Stomach (tissue), 4 donors: ENCODE data around the gene MEFV.

Experiments
- POLR2A ChIP-seq, 4 donors: fragments of 450-650 bp; IDR thresholded peaks; one replicate each; pipeline ENCODE4 v1.6.1; 2016; ENCODE audit warnings: antibody characterized with exemption in 4 of 4, control low read depth in 2 of 4, mild to moderate bottlenecking in 1 of 4, moderate library complexity in 1 of 4
- POLR2AphosphoS5 ChIP-seq, 3 donors: sonication (generic); formaldehyde crosslinking; IDR thresholded peaks; one replicate each; pipeline ENCODE4 v1.6.1; 2016; ENCODE audit warnings: antibody characterized with exemption in 3 of 3
- TF ChIP-seq, protein P1 (sequence below), 7 experiments: fragments of 450-650 bp in 4 of 7; fragments of 200-600 bp in 3 of 7; sonication (generic) in 3 of 7; IDR thresholded peaks; one replicate each; pipeline ENCODE4 v1.5.1; 2016 to 2019; ENCODE audit warnings: antibody characterized with exemption in 7 of 7, control low read depth in 2 of 7, mild to moderate bottlenecking in 1 of 7

DNA sequence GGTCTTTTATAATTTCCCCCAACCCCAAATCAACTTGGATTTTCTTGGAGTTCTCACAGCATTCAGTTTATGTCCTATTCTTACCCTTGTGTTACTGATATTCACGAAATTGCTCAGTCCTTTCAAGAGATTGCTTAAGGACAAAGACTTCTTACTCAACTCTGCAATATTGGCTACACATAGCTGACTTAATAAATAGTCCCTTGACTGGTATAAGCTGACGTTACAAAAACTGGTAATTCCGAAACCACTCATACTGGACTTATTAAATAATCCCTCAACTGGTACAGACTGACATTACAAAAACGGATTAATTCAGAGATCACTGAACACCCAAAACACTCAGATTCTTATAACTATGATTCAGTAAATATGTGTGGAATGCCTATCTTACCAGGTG, 47.9 kb upstream of the MEFV start:
- TF ChIP-seq POLR2AphosphoS5 (IDR thresholded peaks at IDR 0.05) (no peak), POLR2A (IDR thresholded peaks at IDR 0.05) (no peak)
- TF ChIP-seq, protein P1, sequence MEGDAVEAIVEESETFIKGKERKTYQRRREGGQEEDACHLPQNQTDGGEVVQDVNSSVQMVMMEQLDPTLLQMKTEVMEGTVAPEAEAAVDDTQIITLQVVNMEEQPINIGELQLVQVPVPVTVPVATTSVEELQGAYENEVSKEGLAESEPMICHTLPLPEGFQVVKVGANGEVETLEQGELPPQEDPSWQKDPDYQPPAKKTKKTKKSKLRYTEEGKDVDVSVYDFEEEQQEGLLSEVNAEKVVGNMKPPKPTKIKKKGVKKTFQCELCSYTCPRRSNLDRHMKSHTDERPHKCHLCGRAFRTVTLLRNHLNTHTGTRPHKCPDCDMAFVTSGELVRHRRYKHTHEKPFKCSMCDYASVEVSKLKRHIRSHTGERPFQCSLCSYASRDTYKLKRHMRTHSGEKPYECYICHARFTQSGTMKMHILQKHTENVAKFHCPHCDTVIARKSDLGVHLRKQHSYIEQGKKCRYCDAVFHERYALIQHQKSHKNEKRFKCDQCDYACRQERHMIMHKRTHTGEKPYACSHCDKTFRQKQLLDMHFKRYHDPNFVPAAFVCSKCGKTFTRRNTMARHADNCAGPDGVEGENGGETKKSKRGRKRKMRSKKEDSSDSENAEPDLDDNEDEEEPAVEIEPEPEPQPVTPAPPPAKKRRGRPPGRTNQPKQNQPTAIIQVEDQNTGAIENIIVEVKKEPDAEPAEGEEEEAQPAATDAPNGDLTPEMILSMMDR (IDR thresholded peaks at IDR 0.05), result no peak
